Measurements from ENCODE around the gene VTCN1. TPM values are rescaled to one million over a fixed set of nuclear protein-coding genes. Genes with fewer than 3 reads are reported as not detected.

Gene VTCN1
- total RNA-seq, 1 experiment from 2014 or later, result 0.52 TPM

DNA sequence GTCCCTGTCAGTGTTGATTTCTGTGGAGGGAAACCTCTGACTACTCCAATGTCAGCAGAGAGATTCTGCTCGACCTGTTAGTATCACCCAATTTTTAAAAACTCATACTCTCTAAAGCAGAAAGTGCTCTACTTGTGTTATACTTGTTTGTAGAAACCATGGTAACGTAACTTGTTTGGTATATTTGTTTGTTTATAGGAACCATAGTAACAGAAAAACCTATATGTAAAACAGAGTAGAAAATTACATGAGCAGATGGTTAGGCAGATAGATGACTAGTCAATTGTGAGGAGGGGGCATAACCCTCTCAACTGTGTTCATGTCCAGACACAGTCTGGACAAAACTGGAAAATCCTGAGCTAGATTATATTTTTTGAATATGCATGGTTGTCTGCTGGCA lies 95.8 kb downstream of the VTCN1 start:
- no peaks in the 10 kb centered on the region for H3K4me1 ChIP-seq
- no peak for DNase-seq
- Mint-ChIP-seq H3K4me1 (ENCODE audit: low read depth, unreplicated experiment) (no peaks in the 10 kb centered on the region), H3K27ac (ENCODE audit: unreplicated experiment) (no peak overlapping the region), H3K36me3 (ENCODE audit: insufficient read depth, unreplicated experiment) (peaks cover 6% of the 10 kb centered on the region), H3K9me3 (ENCODE audit: unreplicated experiment) (no peaks in the 10 kb centered on the region), H3K4me3 (ENCODE audit: unreplicated experiment) (no peak overlapping the region), H3K27me3 (ENCODE audit: insufficient read depth, unreplicated experiment) (no peaks in the 10 kb centered on the region)
- no peaks in the 10 kb centered on the region for H3K27me3 ChIP-seq (replicated peaks; ENCODE audit: control insufficient read depth, insufficient read depth, low read length)
- H3K9me3 ChIP-seq, result no peaks in the 10 kb centered on the region
- no TSS peak for BruUV-seq (replicated peaks)
- no peak overlapping the region for H3K4me3 ChIP-seq (ENCODE audit: low read depth, low read length)
- TF ChIP-seq, protein P1, sequence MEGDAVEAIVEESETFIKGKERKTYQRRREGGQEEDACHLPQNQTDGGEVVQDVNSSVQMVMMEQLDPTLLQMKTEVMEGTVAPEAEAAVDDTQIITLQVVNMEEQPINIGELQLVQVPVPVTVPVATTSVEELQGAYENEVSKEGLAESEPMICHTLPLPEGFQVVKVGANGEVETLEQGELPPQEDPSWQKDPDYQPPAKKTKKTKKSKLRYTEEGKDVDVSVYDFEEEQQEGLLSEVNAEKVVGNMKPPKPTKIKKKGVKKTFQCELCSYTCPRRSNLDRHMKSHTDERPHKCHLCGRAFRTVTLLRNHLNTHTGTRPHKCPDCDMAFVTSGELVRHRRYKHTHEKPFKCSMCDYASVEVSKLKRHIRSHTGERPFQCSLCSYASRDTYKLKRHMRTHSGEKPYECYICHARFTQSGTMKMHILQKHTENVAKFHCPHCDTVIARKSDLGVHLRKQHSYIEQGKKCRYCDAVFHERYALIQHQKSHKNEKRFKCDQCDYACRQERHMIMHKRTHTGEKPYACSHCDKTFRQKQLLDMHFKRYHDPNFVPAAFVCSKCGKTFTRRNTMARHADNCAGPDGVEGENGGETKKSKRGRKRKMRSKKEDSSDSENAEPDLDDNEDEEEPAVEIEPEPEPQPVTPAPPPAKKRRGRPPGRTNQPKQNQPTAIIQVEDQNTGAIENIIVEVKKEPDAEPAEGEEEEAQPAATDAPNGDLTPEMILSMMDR (IDR thresholded peaks at IDR 0.05; ENCODE audit: insufficient read depth in 1 of 2, low read depth in 1 of 2, low read length in 1 of 2, severe bottlenecking in 1 of 2, unreplicated experiment in 1 of 2), result no peak
- H3K36me3 ChIP-seq (ENCODE audit: control insufficient read depth, insufficient read depth, low read length), result no peaks in the 10 kb centered on the region
- POLR2A ChIA-PET, result no interaction called here
- intact Hi-C loops (cut with micrococcal nuclease; ENCODE audit: unreplicated experiment), result no loop called here
- CTCF ChIA-PET, result no interaction called here

DNA sequence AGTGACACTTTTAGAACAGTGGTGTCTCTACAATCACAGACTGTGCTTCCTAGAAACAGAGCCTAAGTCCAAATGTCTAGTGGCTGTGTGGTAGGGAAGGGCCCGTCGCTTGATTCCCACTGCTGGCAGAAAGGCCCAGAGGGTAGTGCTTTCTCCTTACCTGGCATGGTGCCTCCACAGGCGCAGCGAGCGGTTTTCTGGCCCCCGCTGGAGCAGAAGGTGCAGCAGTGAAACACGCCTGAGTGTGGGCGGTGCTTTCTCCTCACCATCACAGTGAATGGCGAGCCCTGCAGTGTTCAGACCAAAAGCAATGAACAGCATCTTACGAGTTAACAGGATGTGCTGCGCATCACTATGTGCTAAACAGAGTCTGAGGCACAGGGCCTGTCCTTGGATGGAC lies 97.5 kb downstream of the VTCN1 start:
- Histone ChIP-seq H3K36me3 (ENCODE audit: control insufficient read depth, insufficient read depth, low read length) (no peaks in the 10 kb centered on the region), H3K4me3 (ENCODE audit: low read depth, low read length) (no peak overlapping the region), H3K4me1 (no peaks in the 10 kb centered on the region), H3K27me3 (replicated peaks; ENCODE audit: control insufficient read depth, insufficient read depth, low read length) (no peaks in the 10 kb centered on the region), H3K9me3 (no peaks in the 10 kb centered on the region)
- BruUV-seq (replicated peaks), result no TSS peak
- Mint-ChIP-seq H3K9me3 (ENCODE audit: unreplicated experiment) (no peaks in the 10 kb centered on the region), H3K27ac (ENCODE audit: unreplicated experiment) (no peak overlapping the region), H3K4me1 (ENCODE audit: low read depth, unreplicated experiment) (no peaks in the 10 kb centered on the region), H3K4me3 (ENCODE audit: unreplicated experiment) (no peak overlapping the region), H3K27me3 (ENCODE audit: insufficient read depth, unreplicated experiment) (no peaks in the 10 kb centered on the region), H3K36me3 (ENCODE audit: insufficient read depth, unreplicated experiment) (peaks cover 16% of the 10 kb centered on the region)
- POLR2A ChIA-PET, result no interaction called here
- intact Hi-C loops (cut with micrococcal nuclease; ENCODE audit: unreplicated experiment), result no loop called here
- TF ChIP-seq, protein P1 (IDR thresholded peaks at IDR 0.05; ENCODE audit: insufficient read depth in 1 of 2, low read depth in 1 of 2, low read length in 1 of 2, severe bottlenecking in 1 of 2, unreplicated experiment in 1 of 2), result no peak
- DNase-seq, result no peak
- CTCF ChIA-PET, result no interaction called here

DNA sequence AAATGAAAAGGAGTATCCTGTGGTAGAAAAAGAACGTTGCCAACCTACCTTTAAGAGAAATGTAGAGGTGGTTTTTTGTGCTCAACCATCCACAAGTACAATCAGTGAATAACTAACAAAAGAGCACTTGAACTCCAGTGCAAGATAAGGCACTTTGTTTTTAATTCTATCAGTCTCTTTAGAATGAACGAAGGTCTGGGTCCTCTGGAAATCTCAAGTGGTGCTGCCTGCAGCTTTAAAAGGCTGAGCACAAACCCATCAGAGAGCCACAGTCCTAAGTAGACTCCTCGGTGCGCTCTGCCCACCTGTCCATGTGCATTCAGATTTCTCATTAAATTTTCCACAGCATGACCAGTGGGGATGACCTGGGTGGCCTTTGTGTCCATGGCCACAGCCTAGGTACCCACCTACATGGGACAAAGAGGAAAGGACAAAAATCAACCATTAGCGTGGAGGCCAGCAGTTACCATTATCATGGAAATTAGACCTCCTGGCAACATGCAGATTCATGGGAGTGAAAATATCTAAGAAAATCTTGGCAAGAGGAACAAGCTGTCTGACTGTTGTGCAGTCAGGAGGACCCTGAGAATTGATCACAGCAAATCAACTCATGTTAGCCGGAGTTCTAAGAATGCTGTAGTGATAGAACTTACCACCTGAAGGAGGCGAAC lies 98.5 kb downstream of the VTCN1 start:
- Histone ChIP-seq H3K4me1 (no peaks in the 10 kb centered on the region), H3K9me3 (no peaks in the 10 kb centered on the region), H3K36me3 (ENCODE audit: control insufficient read depth, insufficient read depth, low read length) (no peaks in the 10 kb centered on the region), H3K27me3 (replicated peaks; ENCODE audit: control insufficient read depth, insufficient read depth, low read length) (no peaks in the 10 kb centered on the region), H3K4me3 (ENCODE audit: low read depth, low read length) (no peak overlapping the region)
- no TSS peak for BruUV-seq (replicated peaks)
- H3K27ac Mint-ChIP-seq (ENCODE audit: unreplicated experiment), result no peak overlapping the region
- ChIA-PET POLR2A (no interaction called here), CTCF (no interaction called here)
- no peaks in the 10 kb centered on the region for H3K9me3 Mint-ChIP-seq (ENCODE audit: unreplicated experiment)
- H3K4me3 Mint-ChIP-seq (ENCODE audit: unreplicated experiment), result no peak overlapping the region
- no peak for DNase-seq
- TF ChIP-seq, protein P1 (IDR thresholded peaks at IDR 0.05; ENCODE audit: insufficient read depth in 1 of 2, low read depth in 1 of 2, low read length in 1 of 2, severe bottlenecking in 1 of 2, unreplicated experiment in 1 of 2), result no peak
- peaks cover 16% of the 10 kb centered on the region for H3K36me3 Mint-ChIP-seq (ENCODE audit: insufficient read depth, unreplicated experiment)
- H3K27me3 Mint-ChIP-seq (ENCODE audit: insufficient read depth, unreplicated experiment), result no peaks in the 10 kb centered on the region
- intact Hi-C loops (cut with micrococcal nuclease; ENCODE audit: unreplicated experiment), result no loop called here
- no peaks in the 10 kb centered on the region for H3K4me1 Mint-ChIP-seq (ENCODE audit: low read depth, unreplicated experiment)
